22Rv1 (cell line): ENCODE results near the gene DOCK9.

ENCODE experiments used
- ZFX ChIP-seq: fragments of 450-650 bp; IDR thresholded peaks from 2 replicates; pipeline ENCODE4 v1.6.1; 2017; ENCODE audit warnings: antibody characterized with exemption, borderline replicate concordance
- TF ChIP-seq, protein P1 (sequence below): fragments of 450-650 bp; IDR thresholded peaks from 2 replicates; pipeline ENCODE4 v1.5.1; 2017; ENCODE audit warnings: mild to moderate bottlenecking

DNA sequence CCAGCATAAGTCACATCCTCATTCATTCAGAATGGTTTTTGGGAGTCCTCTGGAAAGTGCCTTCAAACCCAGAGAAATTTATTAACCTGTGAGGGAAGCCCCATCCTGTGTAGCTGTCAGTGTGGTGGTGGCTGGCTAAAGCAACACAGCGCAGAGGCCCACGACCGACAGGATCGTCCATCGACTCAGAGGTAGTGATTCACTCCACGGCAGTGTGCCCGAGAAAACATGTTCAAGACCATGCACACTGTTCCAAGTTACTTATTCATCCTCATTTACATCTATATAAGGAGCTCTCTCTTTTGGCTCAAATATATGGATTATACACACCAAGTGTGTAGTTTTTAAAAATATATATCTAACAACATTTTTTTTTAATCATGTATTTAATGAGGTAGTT, 129.1 kb downstream of the DOCK9 start:
- TF ChIP-seq ZFX: no peak
- TF ChIP-seq, protein P1, sequence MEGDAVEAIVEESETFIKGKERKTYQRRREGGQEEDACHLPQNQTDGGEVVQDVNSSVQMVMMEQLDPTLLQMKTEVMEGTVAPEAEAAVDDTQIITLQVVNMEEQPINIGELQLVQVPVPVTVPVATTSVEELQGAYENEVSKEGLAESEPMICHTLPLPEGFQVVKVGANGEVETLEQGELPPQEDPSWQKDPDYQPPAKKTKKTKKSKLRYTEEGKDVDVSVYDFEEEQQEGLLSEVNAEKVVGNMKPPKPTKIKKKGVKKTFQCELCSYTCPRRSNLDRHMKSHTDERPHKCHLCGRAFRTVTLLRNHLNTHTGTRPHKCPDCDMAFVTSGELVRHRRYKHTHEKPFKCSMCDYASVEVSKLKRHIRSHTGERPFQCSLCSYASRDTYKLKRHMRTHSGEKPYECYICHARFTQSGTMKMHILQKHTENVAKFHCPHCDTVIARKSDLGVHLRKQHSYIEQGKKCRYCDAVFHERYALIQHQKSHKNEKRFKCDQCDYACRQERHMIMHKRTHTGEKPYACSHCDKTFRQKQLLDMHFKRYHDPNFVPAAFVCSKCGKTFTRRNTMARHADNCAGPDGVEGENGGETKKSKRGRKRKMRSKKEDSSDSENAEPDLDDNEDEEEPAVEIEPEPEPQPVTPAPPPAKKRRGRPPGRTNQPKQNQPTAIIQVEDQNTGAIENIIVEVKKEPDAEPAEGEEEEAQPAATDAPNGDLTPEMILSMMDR: no peak
